Measurements from ENCODE around the gene CNTRL.

- TF ChIP-seq POLR2A (IDR thresholded peaks at IDR 0.05) (no peak), POLR2AphosphoS5 (IDR thresholded peaks at IDR 0.05) (no peak), EP300 (IDR thresholded peaks at IDR 0.05) (no peak)
- TF ChIP-seq, protein P1, sequence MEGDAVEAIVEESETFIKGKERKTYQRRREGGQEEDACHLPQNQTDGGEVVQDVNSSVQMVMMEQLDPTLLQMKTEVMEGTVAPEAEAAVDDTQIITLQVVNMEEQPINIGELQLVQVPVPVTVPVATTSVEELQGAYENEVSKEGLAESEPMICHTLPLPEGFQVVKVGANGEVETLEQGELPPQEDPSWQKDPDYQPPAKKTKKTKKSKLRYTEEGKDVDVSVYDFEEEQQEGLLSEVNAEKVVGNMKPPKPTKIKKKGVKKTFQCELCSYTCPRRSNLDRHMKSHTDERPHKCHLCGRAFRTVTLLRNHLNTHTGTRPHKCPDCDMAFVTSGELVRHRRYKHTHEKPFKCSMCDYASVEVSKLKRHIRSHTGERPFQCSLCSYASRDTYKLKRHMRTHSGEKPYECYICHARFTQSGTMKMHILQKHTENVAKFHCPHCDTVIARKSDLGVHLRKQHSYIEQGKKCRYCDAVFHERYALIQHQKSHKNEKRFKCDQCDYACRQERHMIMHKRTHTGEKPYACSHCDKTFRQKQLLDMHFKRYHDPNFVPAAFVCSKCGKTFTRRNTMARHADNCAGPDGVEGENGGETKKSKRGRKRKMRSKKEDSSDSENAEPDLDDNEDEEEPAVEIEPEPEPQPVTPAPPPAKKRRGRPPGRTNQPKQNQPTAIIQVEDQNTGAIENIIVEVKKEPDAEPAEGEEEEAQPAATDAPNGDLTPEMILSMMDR (IDR thresholded peaks at IDR 0.05), result no peak
Measured at GRCh38 chr9:121204121-121204520, 129.4 kb downstream of the CNTRL start.
